ENCODE measurements around the gene EN2. TPM values are rescaled to one million over a fixed set of nuclear protein-coding genes. Genes with fewer than 3 reads are reported as not detected.

Gene EN2
- total RNA-seq, 2 donors from 2014 or later: 0.45 TPM; not detected in 1

- peaks cover 71% of the 10 kb centered on the region for H3K27me3 ChIP-seq (replicated peaks; ENCODE audit: insufficient read depth)
- H3K4me1 ChIP-seq (replicated peaks): no peaks in the 10 kb centered on the region
- no peak overlapping the region for H3K27ac ChIP-seq
- H3K4me3 ChIP-seq: no peak overlapping the region
- DNase-seq (ENCODE audit: low spot score): no peak
- TF ChIP-seq POLR2AphosphoS5 (IDR thresholded peaks at IDR 0.05) (no peak), POLR2A (IDR thresholded peaks at IDR 0.05) (no peak), CTCF (IDR thresholded peaks at IDR 0.05) (no peak)
- intact Hi-C loops (cut with DNase I): no loop called here
- 3% methylated on average over 47 of the region's 52 CpGs for WGBS
- no peaks in the 10 kb centered on the region for H3K9me3 ChIP-seq
- H3K36me3 ChIP-seq: no peaks in the 10 kb centered on the region
Measured at GRCh38 chr7:155449869-155450557, 7.9 kb upstream of the EN2 start.

DNA sequence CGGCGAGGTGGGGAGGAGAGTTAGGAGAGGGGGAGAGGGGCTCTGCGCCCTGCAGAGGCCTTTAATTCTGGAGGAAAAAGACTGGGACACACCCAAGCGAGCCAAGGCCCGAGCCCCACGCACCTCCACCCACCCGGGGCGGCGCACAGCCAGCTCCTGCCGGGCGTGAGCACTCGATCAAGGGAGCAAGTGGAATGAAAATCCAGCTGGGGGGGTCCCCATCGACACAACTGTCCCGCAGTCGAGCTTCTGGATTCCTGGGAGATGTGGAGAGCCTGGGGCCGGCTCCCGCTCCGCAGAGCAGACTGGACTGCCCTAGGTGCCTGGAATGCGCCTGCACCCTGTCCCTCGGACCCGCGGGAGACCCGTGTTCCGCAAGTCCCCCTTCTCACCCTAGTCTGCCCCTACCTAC is 7.4 kb upstream of the EN2 start:
- intact Hi-C loops (cut with DNase I): no loop called here
- Histone ChIP-seq H3K4me1 (replicated peaks) (no peaks in the 10 kb centered on the region), H3K27me3 (replicated peaks; ENCODE audit: insufficient read depth) (peaks cover 77% of the 10 kb centered on the region), H3K4me3 (no peak overlapping the region), H3K9me3 (no peaks in the 10 kb centered on the region), H3K36me3 (no peaks in the 10 kb centered on the region), H3K27ac (no peak overlapping the region)
- TF ChIP-seq CTCF (IDR thresholded peaks at IDR 0.05) (no peak), POLR2AphosphoS5 (IDR thresholded peaks at IDR 0.05) (no peak), POLR2A (IDR thresholded peaks at IDR 0.05) (no peak)
- 2% methylated on average over 24 of the region's 24 CpGs for WGBS
- DNase-seq (ENCODE audit: low spot score): no peak

DNA sequence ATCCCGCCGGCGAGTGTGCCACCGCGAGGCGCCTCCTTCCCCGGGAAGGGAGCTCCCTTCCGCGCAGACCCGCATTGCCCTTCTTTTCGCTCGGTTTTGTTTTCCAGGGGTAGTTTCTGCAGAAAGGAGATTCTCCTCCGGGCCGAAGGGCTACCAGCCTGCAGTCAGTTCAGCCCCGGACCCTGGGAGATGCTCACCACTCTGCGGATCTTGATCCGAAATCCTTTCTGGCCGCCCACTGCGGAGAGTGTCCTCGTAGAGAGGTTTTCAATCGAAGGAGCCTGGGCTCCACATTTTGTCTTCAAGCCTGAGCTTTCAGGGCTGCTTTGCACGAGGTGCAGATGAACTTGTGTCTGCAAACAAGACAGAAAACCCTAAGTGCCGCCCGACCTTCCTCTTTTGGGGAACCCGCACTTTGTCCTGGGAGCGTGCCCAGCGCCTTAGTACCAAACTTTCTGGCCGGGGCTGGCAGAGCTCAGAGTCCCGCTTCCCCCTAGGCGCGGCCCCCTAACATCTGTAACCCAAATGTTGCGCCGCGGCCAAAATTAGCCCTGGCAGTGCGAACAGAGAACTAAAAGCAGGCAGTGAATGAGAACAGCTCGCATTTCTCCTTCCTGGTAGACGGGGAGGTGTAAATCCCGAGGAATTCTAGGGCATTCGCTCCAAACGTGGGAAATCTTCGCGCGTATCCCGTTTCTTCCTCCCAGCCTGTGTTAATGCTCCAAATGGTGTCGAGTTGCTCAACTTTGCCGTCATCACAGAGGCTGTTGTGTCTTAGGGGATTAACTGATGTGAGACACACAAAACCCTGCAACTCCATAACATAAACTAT is 6.7 kb upstream of the EN2 start:
- intact Hi-C loops (cut with DNase I): no loop called here
- no peak for TF ChIP-seq CTCF (IDR thresholded peaks at IDR 0.05)
- TF ChIP-seq POLR2AphosphoS5 (IDR thresholded peaks at IDR 0.05): no peak
- no peak for TF ChIP-seq POLR2A (IDR thresholded peaks at IDR 0.05)
- H3K36me3 ChIP-seq: no peaks in the 10 kb centered on the region
- H3K4me1 ChIP-seq (replicated peaks): no peaks in the 10 kb centered on the region
- H3K27ac ChIP-seq: no peak overlapping the region
- no peaks in the 10 kb centered on the region for H3K9me3 ChIP-seq
- H3K4me3 ChIP-seq: no peak overlapping the region
- peaks cover 83% of the 10 kb centered on the region for H3K27me3 ChIP-seq (replicated peaks; ENCODE audit: insufficient read depth)
- no peak for DNase-seq (ENCODE audit: low spot score)
- 3% methylated on average over 46 of the region's 46 CpGs for WGBS

DNA sequence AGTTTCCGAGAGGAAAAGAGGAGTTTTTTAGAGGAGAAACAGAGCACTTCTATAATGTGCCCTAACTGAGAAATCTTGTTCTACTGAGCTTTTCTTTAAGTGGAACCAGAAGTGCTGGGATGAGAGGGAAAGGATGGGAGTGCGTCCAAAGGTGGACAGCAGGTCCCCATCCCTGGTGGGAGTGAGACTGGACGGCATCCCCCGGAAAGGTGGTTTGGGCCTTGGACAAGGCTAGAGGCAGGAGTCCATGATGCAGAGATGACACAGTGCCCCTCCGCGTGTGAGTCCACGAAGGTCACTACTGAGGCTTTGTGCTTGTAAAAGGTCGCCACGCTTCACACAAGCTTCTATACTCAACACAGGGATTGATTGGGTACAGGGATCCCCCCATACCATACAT is 6.1 kb upstream of the EN2 start:
- WGBS: 9% methylated on average over 9 of the region's 9 CpGs
- Histone ChIP-seq H3K36me3 (no peaks in the 10 kb centered on the region), H3K4me3 (no peak overlapping the region), H3K27me3 (replicated peaks; ENCODE audit: insufficient read depth) (peaks cover 90% of the 10 kb centered on the region), H3K9me3 (no peaks in the 10 kb centered on the region), H3K27ac (no peak overlapping the region), H3K4me1 (replicated peaks) (no peaks in the 10 kb centered on the region)
- intact Hi-C loops (cut with DNase I): no loop called here
- TF ChIP-seq CTCF (IDR thresholded peaks at IDR 0.05): no peak
- TF ChIP-seq POLR2AphosphoS5 (IDR thresholded peaks at IDR 0.05): no peak
- TF ChIP-seq POLR2A (IDR thresholded peaks at IDR 0.05): no peak
- DNase-seq (ENCODE audit: low spot score): no peak

Data from prostate gland (tissue), 2 donors.